IMR-90 (cell line): ENCODE data around the gene SLC9A1. TPM values are rescaled to one million over a fixed set of nuclear protein-coding genes. Genes with fewer than 3 reads are reported as not detected.
A peak's percentile ranks its signal among the peaks of the same experiment; 100 is the strongest.

Experiments
- ATAC-seq: fragments of 200-7000 bp; cut with Tn5 transposase; 2 replicates; pipeline ENCODE4 v1.9.1; 2020; ENCODE audit warnings: low read depth, mild to moderate bottlenecking, moderate library complexity
- BruUV-seq: library from RNA; stranded (reverse); fragments of 400-500 nt; replicated peaks from 2 replicates; lab custom pipeline; 2021; lab: Mats Ljungman, UMichigan
- CTCF ChIA-PET: fragments of 300-600 bp; formaldehyde crosslinking; extraction: SDS; loops from one replicate; lab custom pipeline; 2021; ENCODE audit warnings: antibody characterized with exemption; lab: Yijun Ruan, JAX
- POLR2A ChIA-PET: fragments of 300-600 bp; sonication (Branson Sonifier 250); formaldehyde crosslinking; loops from one replicate; lab custom pipeline; 2022; ENCODE audit warnings: antibody characterized with exemption; ENCODE audit not compliant: unreplicated experiment; lab: Charles Lee
- DNase-seq: peaks from one replicate; pipeline ENCODE4 v3.0.0; 2013
- H2AFZ ChIP-seq: replicated peaks from 2 replicates; pipeline ENCODE3; 2013; ENCODE audit warnings: low read length, mild to moderate bottlenecking; ENCODE audit not compliant: poor library complexity
- H2AK5ac ChIP-seq: 2 replicates; pipeline ENCODE4 v1.6.1; 2013; ENCODE audit warnings: low read depth, low read length, inconsistent platforms
- H2AK9ac ChIP-seq: replicated peaks from 2 replicates; pipeline ENCODE3; 2013; ENCODE audit warnings: mild to moderate bottlenecking, low read depth, low read length, moderate library complexity; ENCODE audit not compliant: poor library complexity
- H2BK120ac ChIP-seq: 2 replicates; pipeline ENCODE4 v1.6.1; 2013; ENCODE audit warnings: low read depth, low read length, inconsistent platforms
- H2BK15ac ChIP-seq: 3 replicates; pipeline ENCODE4 v1.6.1; 2013; ENCODE audit warnings: low read depth, low read length, inconsistent platforms
- H2BK20ac ChIP-seq: 2 replicates; pipeline ENCODE4 v1.6.1; 2013; ENCODE audit warnings: low read depth, mild to moderate bottlenecking, inconsistent platforms, low read length, moderate library complexity
- H2BK5ac ChIP-seq: 2 replicates; pipeline ENCODE4 v1.6.1; 2013; ENCODE audit warnings: mild to moderate bottlenecking, low read depth, low read length, inconsistent platforms; ENCODE audit not compliant: poor library complexity, severe bottlenecking
- H3K14ac ChIP-seq: replicated peaks from 2 replicates; pipeline ENCODE4 v1.6.1; 2013; ENCODE audit warnings: low read depth, low read length, inconsistent platforms
- H3K18ac ChIP-seq: 2 replicates; pipeline ENCODE4 v1.6.1; 2013; ENCODE audit warnings: low read depth, low read length, control low read depth
- H3K23ac ChIP-seq: 2 replicates; pipeline ENCODE4 v1.6.1; 2013; ENCODE audit warnings: low read depth, low read length, inconsistent platforms
- H3K27ac ChIP-seq: 2 replicates; pipeline ENCODE4 v1.5.1; 2013; ENCODE audit warnings: mild to moderate bottlenecking, control low read depth, low read length; ENCODE audit not compliant: insufficient read depth
- H3K27me3 ChIP-seq: 2 replicates; pipeline ENCODE4 v1.6.1; 2013; ENCODE audit warnings: low read length; ENCODE audit not compliant: control insufficient read depth, insufficient read depth
- H3K36me3 ChIP-seq: 2 replicates; pipeline ENCODE4 v1.6.1; 2013; ENCODE audit warnings: low read length, mixed read lengths; ENCODE audit not compliant: control insufficient read depth, insufficient read depth
- H3K4ac ChIP-seq: 2 replicates; pipeline ENCODE4 v1.6.1; 2013; ENCODE audit warnings: low read depth, low read length, inconsistent platforms
- H3K4me1 ChIP-seq: 2 replicates; pipeline ENCODE4 v1.6.1; 2013; ENCODE audit warnings: low read length, mixed read lengths; ENCODE audit not compliant: control insufficient read depth, insufficient read depth
- H3K4me2 ChIP-seq: 2 replicates; pipeline ENCODE4 v1.6.1; 2013; ENCODE audit warnings: low read depth, mild to moderate bottlenecking, control low read depth, low read length, moderate library complexity
- H3K4me3 ChIP-seq: 2 replicates; pipeline ENCODE4 v1.5.1; 2013; ENCODE audit warnings: low read depth, mild to moderate bottlenecking, control low read depth, low read length, moderate library complexity; ENCODE audit not compliant: insufficient read depth
- H3K56ac ChIP-seq: 2 replicates; pipeline ENCODE4 v1.6.1; 2013; ENCODE audit warnings: low read length, inconsistent platforms; ENCODE audit not compliant: insufficient read depth; ENCODE audit errors: extremely low read depth
- H3K79me1 ChIP-seq, 2 experiments: 2 replicates each; pipeline ENCODE4 v1.6.1; 2013; ENCODE audit warnings: low read length in 2 of 2, inconsistent platforms in 1 of 2, low read depth in 1 of 2
- H3K9ac ChIP-seq: 2 replicates; pipeline ENCODE4 v1.6.1; 2013; ENCODE audit warnings: low read depth, low read length, control low read depth
- H3K9me1 ChIP-seq: 2 replicates; pipeline ENCODE4 v1.6.1; 2013; ENCODE audit warnings: low read length, inconsistent platforms; ENCODE audit not compliant: insufficient read depth
- H3K9me3 ChIP-seq: 2 replicates; pipeline ENCODE4 v1.6.1; 2013; ENCODE audit warnings: low read length; ENCODE audit not compliant: control insufficient read depth, insufficient read depth
- H4K20me1 ChIP-seq: 2 replicates; pipeline ENCODE4 v1.6.1; 2013; ENCODE audit warnings: low read length, inconsistent platforms; ENCODE audit not compliant: insufficient read depth
- H4K5ac ChIP-seq: 2 replicates; pipeline ENCODE4 v1.6.1; 2013; ENCODE audit warnings: mild to moderate bottlenecking, low read depth, low read length, control low read depth
- H4K8ac ChIP-seq, 2 experiments: 2 replicates each; pipeline ENCODE4 v1.6.1; 2013; ENCODE audit warnings: low read depth in 2 of 2, low read length in 2 of 2, control low read depth in 1 of 2, inconsistent platforms in 1 of 2
- H4K91ac ChIP-seq: 2 replicates; pipeline ENCODE4 v1.6.1; 2013; ENCODE audit warnings: low read depth, low read length, inconsistent platforms; ENCODE audit not compliant: insufficient read depth
- RAD21 ChIP-seq: IDR thresholded peaks from 2 replicates; pipeline ENCODE4 v1.6.1; 2012; ENCODE audit warnings: low read length, improper control_type of control experiment
- WGBS, 2 experiments: methylation state at CpG; one replicate each; pipeline versions ENCODE4 v1.1.5 to v1.1.7; 2013; ENCODE audit warnings: missing lambda C conversion rate in 2 of 2; ENCODE audit not compliant: insufficient read length in 1 of 2; ENCODE audit errors: extremely low coverage in 2 of 2; 5-methylcytosine and 5-hydroxymethylcytosine counted together
- dilution Hi-C: fragments of 300-500 bp; cut with HindIII; formaldehyde crosslinking; loops from one replicate; pipeline ENCODE4 v1.14.3; 2018; ENCODE audit warnings: low sequenced_read_pairs; ENCODE audit not compliant: unreplicated experiment
- in situ Hi-C: fragments of 300-500 bp; cut with MboI; formaldehyde crosslinking; loops from 3 replicates; pipeline ENCODE4 v1.14.3; 2019; ENCODE audit warnings: low sequenced_read_pairs, inconsistent platforms, mixed read lengths
- intact Hi-C: fragments of 100-400 bp; cut with micrococcal nuclease; formaldehyde crosslinking; loops from 2 replicates; pipeline ENCODE4 v1.10.0; 2022
- polyA plus RNA-seq, 3 experiments: library from polyadenylated mRNA; depleted of rRNA; stranded (reverse); fragments of >200 nt; gene quantifications; 2 replicates each; pipeline ENCODE4 v1.2.3, GENCODE V29; 2012; ENCODE audit warnings: low replicate concordance in 1 of 3
- total RNA-seq: library from RNA; depleted of rRNA; stranded (reverse); fragments of >200 nt; gene quantifications from 2 replicates; pipeline ENCODE4 v1.2.3, GENCODE V29; 2012

SLC9A1 gene
- total and polyA plus RNA-seq, 2 of the 4 experiments (the other 2 are of a cell fraction), result 2.0 to 21.2 TPM

DNA sequence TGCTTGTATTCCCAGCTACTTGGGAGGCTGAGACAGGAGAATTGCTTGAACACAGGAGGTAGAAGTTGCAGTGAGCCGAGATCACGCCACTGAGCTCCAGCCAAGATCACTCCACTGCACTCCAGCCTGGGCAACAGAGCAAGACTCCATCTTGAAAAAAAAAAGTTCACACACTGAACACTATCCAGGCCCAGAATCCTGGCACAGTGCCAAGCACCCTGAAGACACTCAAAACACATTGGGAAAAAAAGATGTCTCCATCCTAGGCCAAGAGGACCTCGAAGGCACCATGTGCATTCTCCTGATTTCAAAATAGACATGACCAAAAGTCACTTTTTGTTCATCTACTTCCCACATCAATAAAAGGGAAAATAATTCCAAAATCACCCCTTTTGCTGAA is 38.7 kb downstream of the SLC9A1 start:
- H3K18ac ChIP-seq, result no peak overlapping the region
- H3K9ac ChIP-seq, result no peak overlapping the region
- no peak overlapping the region for H3K56ac ChIP-seq
- in situ Hi-C loops (loop anchor here (5.0 kb wide), 1 partner anchor 36 kb away; no protein-coding TSS in a partner anchor), dilution Hi-C loops (no loop called here), intact Hi-C loops (no loop called here)
- no TSS peak for BruUV-seq
- no peak overlapping the region for H4K91ac ChIP-seq
- peak overlapping the region; percentile 33; the same call in 1 of the 2 replicates for H2BK120ac ChIP-seq
- no peak overlapping the region for H2AK9ac ChIP-seq
- H3K27me3 ChIP-seq, result no peaks in the 10 kb centered on the region
- 100% methylated on average over 2 of the region's 3 CpGs; no CpG with 5 or more reads in 1 of the 2 experiments for WGBS, 2 experiments
- H3K27ac ChIP-seq, result no peak overlapping the region
- peak overlapping the region; percentile 87; the same call in 1 of the 2 replicates for H3K4ac ChIP-seq
- peak overlapping the region; percentile 53; the same call in 1 of the 3 replicates for H2BK15ac ChIP-seq
- H3K9me1 ChIP-seq, result peaks cover 49% of the 10 kb centered on the region
- H3K9me3 ChIP-seq, result no peaks in the 10 kb centered on the region
- no peak for ATAC-seq
- peak overlapping the region; percentile 57; the same call in 1 of the 2 replicates for H2BK20ac ChIP-seq
- no peak overlapping the region for H3K4me3 ChIP-seq
- H3K14ac ChIP-seq, result peak overlapping the region; percentile 48; the same call in 1 of the 2 replicates
- DNase-seq, result no peak
- H3K4me2 ChIP-seq, result no peak overlapping the region
- H2AK5ac ChIP-seq, result 0 out of 2 replicates have a peak overlapping the region, but pooled peaks have one; percentile 96
- H3K4me1 ChIP-seq, result peaks cover 37% of the 10 kb centered on the region
- POLR2A ChIA-PET, result no interaction called here
- H3K23ac ChIP-seq, result peak overlapping the region; percentile 48; the same call in 1 of the 2 replicates
- H3K79me1 ChIP-seq, result peaks cover 29 to 86% of the 10 kb centered on the region in 2 experiments
- H2AFZ ChIP-seq, result no peak overlapping the region
- no peak overlapping the region for H2BK5ac ChIP-seq
- CTCF ChIA-PET, result no interaction called here
- H4K5ac ChIP-seq, result no peak overlapping the region
- H4K8ac ChIP-seq, result no peak overlapping the region
- TF ChIP-seq RAD21, result no peak
- H3K36me3 ChIP-seq, result peaks cover 3% of the 10 kb centered on the region; the same call in 1 of the 2 replicates
- peaks cover 40% of the 10 kb centered on the region for H4K20me1 ChIP-seq
